KMS-11 (cell line): Measurements from ENCODE around the gene MPO.

Experiments used
- H2AFZ ChIP-seq: fragments of 200-600 bp; sonication (generic); 2 replicates; pipeline ENCODE4 v1.6.1; 2016; ENCODE audit warnings: antibody characterized with exemption, mixed run types, low read depth
- H3K27ac ChIP-seq: fragments of 200-600 bp; sonication (generic); 2 replicates; pipeline ENCODE4 v1.6.1; 2016; ENCODE audit warnings: mild to moderate bottlenecking, mixed run types
- H3K27me3 ChIP-seq: fragments of 200-600 bp; sonication (generic); 2 replicates; pipeline ENCODE4 v1.6.1; 2017; ENCODE audit warnings: mild to moderate bottlenecking, low read depth, mixed run types, moderate library complexity; ENCODE audit not compliant: insufficient read depth
- H3K36me3 ChIP-seq: fragments of 200-600 bp; sonication (generic); 2 replicates; pipeline ENCODE4 v1.6.1; 2017; ENCODE audit warnings: mild to moderate bottlenecking, mixed run types; ENCODE audit not compliant: insufficient read depth
- H3K4me1 ChIP-seq: fragments of 200-600 bp; sonication (generic); 2 replicates; pipeline ENCODE4 v1.6.1; 2016; ENCODE audit warnings: mild to moderate bottlenecking, low read depth, mixed run types; ENCODE audit not compliant: poor library complexity, severe bottlenecking
- H3K4me2 ChIP-seq: fragments of 200-600 bp; sonication (generic); 2 replicates; pipeline ENCODE4 v1.7.0; 2016; ENCODE audit warnings: mild to moderate bottlenecking, mixed run types
- H3K4me3 ChIP-seq: fragments of 200-600 bp; sonication (generic); IDR thresholded peaks from 2 replicates; pipeline ENCODE4 v1.6.1; 2017; ENCODE audit warnings: low read depth, low read length, mixed read lengths; ENCODE audit not compliant: insufficient read depth
- H3K79me2 ChIP-seq: fragments of 200-600 bp; sonication (generic); 2 replicates; pipeline ENCODE4 v1.6.1; 2016; ENCODE audit warnings: low read depth, mixed run types; ENCODE audit not compliant: insufficient read depth
- H3K9ac ChIP-seq: fragments of 200-600 bp; sonication (generic); 2 replicates; pipeline ENCODE4 v1.6.1; 2016; ENCODE audit warnings: mild to moderate bottlenecking, mixed run types
- H4K20me1 ChIP-seq: fragments of 200-600 bp; sonication (generic); 2 replicates; pipeline ENCODE4 v1.6.1; 2016; ENCODE audit warnings: mild to moderate bottlenecking, mixed run types; ENCODE audit not compliant: insufficient read depth
- CTCF ChIP-seq: fragments of 200-600 bp; sonication (generic); conservative IDR thresholded peaks from 2 replicates; pipeline ENCODE4 v1.6.1; 2017; ENCODE audit warnings: low read depth, mild to moderate bottlenecking, antibody characterized with exemption, low read length, moderate library complexity, mixed read lengths

MPO gene

GRCh38 chr17:58311429-58311894, 30.7 kb upstream of the MPO start:
- Histone ChIP-seq H3K4me2 (no peak overlapping the region), H3K36me3 (no peaks in the 10 kb centered on the region), H4K20me1 (no peaks in the 10 kb centered on the region), H3K79me2 (no peaks in the 10 kb centered on the region), H3K27me3 (no peaks in the 10 kb centered on the region), H3K27ac (no peak overlapping the region), H3K4me3 (no peak overlapping the region), H2AFZ (no peak overlapping the region), H3K9ac (no peak overlapping the region), H3K4me1 (no peaks in the 10 kb centered on the region)
- TF ChIP-seq CTCF, result no peak

GRCh38 chr17:58310511-58311428, 30.0 kb upstream of the MPO start:
- TF ChIP-seq CTCF, result no peak

GRCh38 chr17:58309918-58310259, 29.2 kb upstream of the MPO start:
- Histone ChIP-seq H3K4me3 (no peak overlapping the region), H3K79me2 (no peaks in the 10 kb centered on the region), H2AFZ (no peak overlapping the region), H3K27me3 (no peaks in the 10 kb centered on the region), H3K36me3 (no peaks in the 10 kb centered on the region), H3K4me1 (peaks cover under 1% of the 10 kb centered on the region), H3K27ac (no peak overlapping the region), H3K4me2 (no peak overlapping the region), H3K9ac (no peak overlapping the region), H4K20me1 (no peaks in the 10 kb centered on the region)
- TF ChIP-seq CTCF, result no peak

More at GRCh38 chr17:58310511-58311428, 30.0 kb upstream of the MPO start:
- H3K9ac ChIP-seq, result no peak overlapping the region
- no peaks in the 10 kb centered on the region for H3K27me3 ChIP-seq
- no peaks in the 10 kb centered on the region for H4K20me1 ChIP-seq
- no peaks in the 10 kb centered on the region for H3K4me1 ChIP-seq
- H3K4me3 ChIP-seq, result no peak overlapping the region
- no peaks in the 10 kb centered on the region for H3K79me2 ChIP-seq
- H3K4me2 ChIP-seq, result no peak overlapping the region
- H3K36me3 ChIP-seq, result no peaks in the 10 kb centered on the region
- H3K27ac ChIP-seq, result no peak overlapping the region
- H2AFZ ChIP-seq, result no peak overlapping the region

- Histone ChIP-seq H3K4me1 (peaks cover 6% of the 10 kb centered on the region), H4K20me1 (no peaks in the 10 kb centered on the region), H3K36me3 (no peaks in the 10 kb centered on the region), H3K9ac (no peak overlapping the region), H3K27ac (no peak overlapping the region), H3K4me3 (no peak overlapping the region), H3K4me2 (no peak overlapping the region), H3K79me2 (no peaks in the 10 kb centered on the region), H2AFZ (no peak overlapping the region), H3K27me3 (no peaks in the 10 kb centered on the region)
- no peak for TF ChIP-seq CTCF
Measured at GRCh38 chr17:58308985-58309917, 28.5 kb upstream of the MPO start.
